HepG2 (cell line): Measurements from ENCODE around the gene ZG16. TPM values are rescaled to one million over a fixed set of nuclear protein-coding genes. Genes with fewer than 3 reads are reported as not detected.

Experiments used
- ATAC-seq: fragments of 200-7000 bp; cut with Tn5 transposase; 3 replicates; pipeline ENCODE4 v1.9.1; 2020; ENCODE audit warnings: mild to moderate bottlenecking, moderate library complexity
- BruUV-seq: library from RNA; stranded (reverse); fragments of 400-500 nt; replicated peaks from 2 replicates; lab custom pipeline; 2021; lab: Mats Ljungman, UMichigan
- CTCF ChIA-PET: fragments of 300-600 bp; formaldehyde crosslinking; extraction: SDS; loops from one replicate; lab custom pipeline; 2021; ENCODE audit warnings: low total read pairs, inconsistent platforms, low intra/inter-chr PET ratio; lab: Yijun Ruan, JAX
- POLR2A ChIA-PET: fragments of 350-600 bp; sonication (Branson Sonifier 250); formaldehyde crosslinking; loops from one replicate; lab custom pipeline; 2020; ENCODE audit warnings: antibody characterized with exemption, inconsistent platforms; lab: Yijun Ruan, JAX
- DNase-seq: peaks from one replicate; pipeline ENCODE4 v3.0.0-alpha.2; 2015; ENCODE audit warnings: low spot score
- FAIRE-seq: peaks from 3 replicates; lab custom pipeline; 2011; peaks lifted over from hg19 to GRCh38; lab: Jason Lieb, UNC
- H2AFZ ChIP-seq: one replicate; pipeline ENCODE4 v1.6.1; 2011; ENCODE audit warnings: low read length, inconsistent platforms
- H3K27ac ChIP-seq: fragments of 300-600 bp; 3 replicates; pipeline ENCODE4 v1.8.0; 2011; ENCODE audit warnings: mixed run types, mild to moderate bottlenecking, mixed read lengths, low read length, inconsistent platforms; ENCODE audit not compliant: insufficient read depth; ENCODE audit errors: extremely low read length
- H3K27me3 ChIP-seq, 2 experiments: fragments of 200-600 bp in 1 of 2; 2 replicates in 1 of 2; 3 replicates in 1 of 2; pipeline versions ENCODE4 v1.6.0 to v1.8.0; 2011; ENCODE audit warnings: low read length in 2 of 2, mild to moderate bottlenecking in 2 of 2, moderate library complexity in 2 of 2, inconsistent platforms in 1 of 2; ENCODE audit not compliant: insufficient read depth in 2 of 2, control insufficient read depth in 1 of 2
- H3K36me3 ChIP-seq, 2 experiments: fragments of 200-600 bp in 1 of 2; replicated peaks in 1 of 2; 2 replicates in 1 of 2; 3 replicates in 1 of 2; pipeline versions ENCODE4 v1.5.1 to v1.8.0; 2011; ENCODE audit warnings: low read length in 2 of 2, inconsistent platforms in 1 of 2; ENCODE audit not compliant: insufficient read depth in 2 of 2, control insufficient read depth in 1 of 2
- H3K4me1 ChIP-seq: 2 replicates; pipeline ENCODE4 v1.5.1; 2012; ENCODE audit warnings: low read length, inconsistent platforms; ENCODE audit not compliant: insufficient read depth
- H3K4me2 ChIP-seq: 2 replicates; pipeline ENCODE4 v1.6.0; 2011; ENCODE audit warnings: low read depth, low read length, inconsistent platforms
- H3K4me3 ChIP-seq, 3 experiments: fragments of 200-600 bp in 1 of 3; sonication (generic), shearing (Covaris generic) in 1 of 3; replicated peaks in 1 of 3; 2 replicates each; pipeline ENCODE4 v1.5.1; 2011 to 2016; ENCODE audit warnings: low read length in 3 of 3, inconsistent platforms in 2 of 3, low read depth in 2 of 3, mild to moderate bottlenecking in 2 of 3, control low read depth in 1 of 3, mixed read lengths in 1 of 3; ENCODE audit not compliant: insufficient read depth in 1 of 3
- H3K79me2 ChIP-seq: one replicate; pipeline ENCODE4 v1.6.1; 2011; ENCODE audit warnings: low read length, inconsistent platforms; ENCODE audit not compliant: insufficient read depth
- H3K9ac ChIP-seq: 2 replicates; pipeline ENCODE4 v1.6.0; 2011; ENCODE audit warnings: mild to moderate bottlenecking, low read depth, low read length, inconsistent platforms; ENCODE audit not compliant: insufficient read depth
- H3K9me3 ChIP-seq: 2 replicates; pipeline ENCODE4 v1.5.1; 2012; ENCODE audit warnings: mild to moderate bottlenecking, low read length
- H4K20me1 ChIP-seq: 2 replicates; pipeline ENCODE4 v1.6.0; 2011; ENCODE audit warnings: inconsistent platforms, mild to moderate bottlenecking, low read length, moderate library complexity; ENCODE audit not compliant: insufficient read depth
- ETS1 ChIP-seq: sonication (generic); formaldehyde crosslinking; IDR thresholded peaks from 2 replicates; pipeline ENCODE4 v1.4.0; 2020; ENCODE audit warnings: missing genetic modification reagents
- GRHL1 ChIP-seq: sonication (generic); formaldehyde crosslinking; conservative IDR thresholded peaks from 2 replicates; pipeline ENCODE4 v1.8.0; 2022; ENCODE audit warnings: missing genetic modification reagents
- IKZF1 ChIP-seq: fragments of 450-650 bp; IDR thresholded peaks from 2 replicates; pipeline ENCODE4 v1.7.1; 2016
- NCOA2 ChIP-seq: sonication (generic); formaldehyde crosslinking; IDR thresholded peaks from 2 replicates; pipeline ENCODE4 v1.8.0; 2022; ENCODE audit warnings: inconsistent platforms
- NPAS2 ChIP-seq: sonication (generic); formaldehyde crosslinking; IDR thresholded peaks from 2 replicates; pipeline ENCODE4 v1.8.0; 2022; ENCODE audit warnings: mild to moderate bottlenecking, missing genetic modification reagents, borderline replicate concordance
- POGK ChIP-seq: sonication (generic); formaldehyde crosslinking; conservative IDR thresholded peaks from 2 replicates; pipeline ENCODE4 v1.8.0; 2022; ENCODE audit warnings: mild to moderate bottlenecking, moderate library complexity, missing genetic modification reagents
- SMC3 ChIP-seq: IDR thresholded peaks from 2 replicates; pipeline ENCODE4 v1.6.1; 2011; ENCODE audit warnings: low read length, improper control_type of control experiment
- TRIM22 ChIP-seq: fragments of 450-650 bp; IDR thresholded peaks from 2 replicates; pipeline ENCODE4 v1.6.1; 2017
- ZBTB7A ChIP-seq: sonication (generic); formaldehyde crosslinking; IDR thresholded peaks from 2 replicates; pipeline ENCODE4 v1.8.0; 2022; ENCODE audit warnings: mild to moderate bottlenecking, missing genetic modification reagents
- ZNF17 ChIP-seq: sonication (generic); formaldehyde crosslinking; IDR thresholded peaks from 2 replicates; pipeline ENCODE4 v1.5.0; 2020; ENCODE audit warnings: mild to moderate bottlenecking, missing genetic modification reagents
- ZNF337 ChIP-seq: sonication (generic); formaldehyde crosslinking; IDR thresholded peaks from 2 replicates; pipeline ENCODE4 v1.5.1; 2020; ENCODE audit warnings: missing genetic modification reagents, low read depth, mild to moderate bottlenecking, borderline replicate concordance
- ZNF574 ChIP-seq: sonication (generic); formaldehyde crosslinking; IDR thresholded peaks from 2 replicates; pipeline ENCODE4 v1.4.0; 2020; ENCODE audit warnings: missing genetic modification reagents
- ZNF761 ChIP-seq: sonication (generic); formaldehyde crosslinking; conservative IDR thresholded peaks from 2 replicates; pipeline ENCODE4 v1.4.0; 2020; ENCODE audit warnings: mild to moderate bottlenecking, missing genetic modification reagents
- ZNF841 ChIP-seq: sonication (generic); formaldehyde crosslinking; IDR thresholded peaks from 2 replicates; pipeline ENCODE4 v1.8.1; 2023; ENCODE audit warnings: missing genetic modification reagents, borderline replicate concordance
- WGBS: methylation state at CpG from one replicate; pipeline ENCODE4 v1.1.6; 2017; ENCODE audit warnings: low lambda C conversion rate; 5-methylcytosine and 5-hydroxymethylcytosine counted together
- in situ Hi-C: cut with HindIII; loops from 2 replicates; pipeline ENCODE4 v1.10.0; 2017; ENCODE audit warnings: low pct_unique_long_range_greater_than_20kb; ENCODE audit not compliant: extremely low pct_ligation_motif_present
- intact Hi-C: fragments of 100-400 bp; cut with micrococcal nuclease; formaldehyde crosslinking; loops from one replicate; pipeline ENCODE4 v1.10.0; 2022; ENCODE audit not compliant: unreplicated experiment
- polyA plus RNA-seq, 8 experiments: library from polyadenylated mRNA; depleted of rRNA in 3 of 8; stranded (reverse) in 7 of 8; unstranded in 1 of 8; fragments of >200 nt; fragmentation: Illumina TruSeq in 4 of 8; extraction: Trizol in 4 of 8; gene quantifications; 2 replicates each; pipeline versions ENCODE4 v1.2.1 to v1.2.3, GENCODE V29; 2011 to 2016; ENCODE audit warnings: low read depth in 4 of 8, missing spikeins in 1 of 8, mixed read lengths in 1 of 8; ENCODE audit not compliant: insufficient read depth in 1 of 8
- total RNA-seq, 5 experiments: library from RNA; depleted of rRNA; stranded (reverse); fragments of >200 nt; fragmentation: Illumina TruSeq; extraction: Trizol; gene quantifications; 2 replicates each; pipeline ENCODE4 v1.2.3, GENCODE V29; 2016; ENCODE audit warnings: low read depth in 1 of 5

ZG16 gene
- total and polyA plus RNA-seq, 2 of the 13 experiments (the other 11 are each of a cell fraction or from before 2014, with no cell fraction given) = 0.04 to 0.07 TPM

GRCh38 chr16:29774730-29775129, 3.3 kb upstream of the ZG16 start:
- DNase-seq = no peak
- H3K4me1 ChIP-seq = peaks cover 68% of the 10 kb centered on the region
- TF ChIP-seq NPAS2 (CRISPR knock-in tag) = no peak
- no peak for TF ChIP-seq ZNF17 (CRISPR knock-in tag)
- TF ChIP-seq ZNF337 (CRISPR knock-in tag) = no peak
- TF ChIP-seq GRHL1 (CRISPR knock-in tag) = no peak
- TF ChIP-seq ZNF761 (CRISPR knock-in tag) = no peak
- no peak for TF ChIP-seq ZBTB7A
- no peak for TF ChIP-seq SMC3
- no peak for TF ChIP-seq TRIM22
- no peak for TF ChIP-seq ZNF574
- no peak for TF ChIP-seq ETS1
- no peak for TF ChIP-seq NCOA2 (CRISPR knock-in tag)
- no peak for TF ChIP-seq IKZF1
- no peak for TF ChIP-seq ZNF841 (CRISPR knock-in tag)
- no peak for TF ChIP-seq POGK (CRISPR knock-in tag)
- TF ChIP-seq, all 625 proteins: peak for 0
- H3K9me3 ChIP-seq = no peaks in the 10 kb centered on the region
- H3K9ac ChIP-seq = no peak overlapping the region
- no peaks in the 10 kb centered on the region for H4K20me1 ChIP-seq
- intact Hi-C loops (no loop called here), in situ Hi-C loops (no loop called here)
- no TSS peak for BruUV-seq
- ATAC-seq (no peak), FAIRE-seq (no peak)
- no peak overlapping the region for H3K4me2 ChIP-seq
- peaks cover 0 to 13% of the 10 kb centered on the region in 2 experiments; a peak in 4 of 5 replicates for H3K27me3 ChIP-seq
- H3K27ac ChIP-seq = no peak overlapping the region
- ChIA-PET CTCF (no interaction called here), POLR2A (interaction anchor here (1.6 kb wide), 1 partner anchor 15 kb away, joined by 5 read pairs; the partner anchor contains the start of gene KIF22)
- no peak overlapping the region for H3K4me3 ChIP-seq
- no peaks in the 10 kb centered on the region for H3K79me2 ChIP-seq
- 48% methylated on average over 5 of the region's 5 CpGs for WGBS
- no peak overlapping the region for H2AFZ ChIP-seq
- no peaks in the 10 kb centered on the region for H3K36me3 ChIP-seq
